ENCODE results near the gene KIRREL3. TPM values are rescaled to one million over a fixed set of nuclear protein-coding genes. Genes with fewer than 3 reads are reported as not detected.

The KIRREL3 gene
- total and polyA plus RNA-seq, 2 of the 8 experiments (the other 6 are each of a cell fraction or from before 2014, with no cell fraction given) = 0.29 to 0.32 TPM

DNA sequence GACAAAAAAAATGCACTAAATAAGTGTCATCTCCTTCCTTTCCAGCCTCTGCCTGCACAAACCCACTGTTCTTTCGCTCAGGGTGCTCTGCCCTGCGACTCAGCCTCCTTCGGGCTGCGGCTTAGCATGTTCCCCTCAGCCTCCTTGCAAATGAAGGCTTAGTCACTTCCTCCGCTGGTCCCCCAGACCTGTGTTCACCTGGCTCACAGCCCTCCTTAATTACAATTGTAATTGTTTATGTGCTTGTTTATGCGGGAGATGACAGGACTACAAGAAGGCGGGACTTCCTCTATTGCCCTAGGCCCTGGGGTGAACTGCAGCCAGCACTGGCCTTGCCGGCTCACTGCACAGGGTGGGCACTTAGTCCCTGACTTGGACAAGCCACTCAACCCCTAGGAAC is 303.6 kb downstream of the KIRREL3 start (continued):
- TF ChIP-seq POU5F1 (IDR thresholded peaks at IDR 0.05; ENCODE audit: low read depth, low read length) (no peak), SIRT6 (IDR thresholded peaks at IDR 0.05; ENCODE audit: low read length) (no peak), CHD7 (IDR thresholded peaks at IDR 0.05; ENCODE audit: insufficient replicate concordance, low read length) (no peak)

Data from H1 (cell line).